Putamen (tissue), 1 donor: ENCODE data around the gene PRKCD.

ENCODE experiments used
- DNase-seq: peaks from one replicate; pipeline ENCODE4 v3.0.0-alpha.2; 2016; ENCODE audit warnings: low spot score

PRKCD gene

GRCh38 chr3:53217175-53217574, 56.2 kb downstream of the PRKCD start:
- no peak for DNase-seq

- DNase-seq, result no peak
Measured at GRCh38 chr3:53218131-53218530, 57.1 kb downstream of the PRKCD start.

- peak; percentile 77 for DNase-seq
Measured at GRCh38 chr3:53219895-53220483, 59.0 kb downstream of the PRKCD start.

- DNase-seq, result no peak
Measured at GRCh38 chr3:53221345-53221744, 60.3 kb downstream of the PRKCD start.

GRCh38 chr3:53221827-53222182, 60.8 kb downstream of the PRKCD start:
- DNase-seq, result no peak

GRCh38 chr3:53222183-53222901, 61.3 kb downstream of the PRKCD start:
- no peak for DNase-seq

GRCh38 chr3:53223025-53223424, 62.0 kb downstream of the PRKCD start:
- no peak for DNase-seq

- DNase-seq, result no peak
Measured at GRCh38 chr3:53223541-53223966, 62.5 kb downstream of the PRKCD start.

- DNase-seq, result no peak
Measured at GRCh38 chr3:53224026-53224425, 63.0 kb downstream of the PRKCD start.

GRCh38 chr3:53224536-53224935, 63.5 kb downstream of the PRKCD start:
- DNase-seq, result no peak

- DNase-seq, result no peak
Measured at GRCh38 chr3:53225181-53225580, 64.2 kb downstream of the PRKCD start.

- no peak for DNase-seq
Measured at GRCh38 chr3:53225651-53226050, 64.6 kb downstream of the PRKCD start.

GRCh38 chr3:53226142-53226840, 65.3 kb downstream of the PRKCD start:
- DNase-seq, result no peak

- no peak for DNase-seq
Measured at GRCh38 chr3:53226841-53227407, 65.9 kb downstream of the PRKCD start.

- no peak for DNase-seq
Measured at GRCh38 chr3:53227993-53228885, 67.2 kb downstream of the PRKCD start.

GRCh38 chr3:53229171-53229570, 68.2 kb downstream of the PRKCD start:
- no peak for DNase-seq

- no peak for DNase-seq
Measured at GRCh38 chr3:53229606-53230005, 68.6 kb downstream of the PRKCD start.

GRCh38 chr3:53230041-53230621, 69.1 kb downstream of the PRKCD start:
- DNase-seq, result no peak

- DNase-seq, result no peak
Measured at GRCh38 chr3:53230789-53231188, 69.8 kb downstream of the PRKCD start.

GRCh38 chr3:53231532-53232511, 70.8 kb downstream of the PRKCD start:
- no peak for DNase-seq
